A549 treated with AZD9567 at 1 μM for 4 hours (cell line): ENCODE results near the gene RHOXF2B. TPM values are rescaled to one million over a fixed set of nuclear protein-coding genes. Genes with fewer than 3 reads are reported as not detected.

Experiments
- total RNA-seq: library from RNA; stranded (reverse); fragments of 200-300 nt; extraction: Qiagen RNA extraction; gene quantifications from 5 replicates; pipeline ENCODE4 v1.2.3, GENCODE V29; 2022; ENCODE audit not compliant: insufficient read depth

The RHOXF2B gene
- total RNA-seq = not detected in 5 replicates

GRCh38 chrX:120077590-120077989 is at the start of gene RHOXF2B:
TSS of gene RHOXF2B (minus strand) at chrX:120077690. CDS start at chrX:120077552, 138 bp downstream.

GRCh38 chrX:120115438-120115963 is 38.0 kb upstream of the RHOXF2B start, which contains the start of gene RHOXF1:
TSS of gene RHOXF1 (minus strand) at chrX:120115913. CDS start at chrX:120115862, 51 bp downstream.

Other genes starting within 250 kb of the RHOXF2B start
- 17.7 to 22.9 TPM (median 18.2 TPM) in 5 replicates for gene UPF3B, start 224.7 kb downstream of the RHOXF2B start, total RNA-seq
- 26.2 to 35.5 TPM (median 34.1 TPM) in 5 replicates for gene RNF113A, start 206.0 kb downstream of the RHOXF2B start, total RNA-seq
- 247 to 278 TPM (median 248 TPM) in 5 replicates for gene NDUFA1, start 205.9 kb downstream of the RHOXF2B start, total RNA-seq
- 0.27 TPM in 1 of 5 replicates, not detected in the others for gene AKAP14, start 181.8 kb downstream of the RHOXF2B start, total RNA-seq
- gene NKAP, start 133.9 kb downstream of the RHOXF2B start, total RNA-seq = 6.6 to 7.5 TPM (median 7.2 TPM) in 5 replicates
- gene RHOXF1, start 38.2 kb upstream of the RHOXF2B start, total RNA-seq = not detected in 5 replicates
- gene RHOXF2, start 80.9 kb upstream of the RHOXF2B start, total RNA-seq = not detected in 5 replicates
- gene ZBTB33, start 173.1 kb upstream of the RHOXF2B start, total RNA-seq = 7.5 to 13.4 TPM (median 11.2 TPM) in 5 replicates
- gene TMEM255A, start 233.8 kb upstream of the RHOXF2B start, total RNA-seq = 0.13 to 0.37 TPM (median 0.19 TPM) in 4 of 5 replicates, not detected in the other